ENCODE measurements around the gene P3R3URF. TPM values are rescaled to one million over a fixed set of nuclear protein-coding genes. Genes with fewer than 3 reads are reported as not detected.

P3R3URF gene
- total RNA-seq, 1 experiment from 2014 or later = not detected

DNA sequence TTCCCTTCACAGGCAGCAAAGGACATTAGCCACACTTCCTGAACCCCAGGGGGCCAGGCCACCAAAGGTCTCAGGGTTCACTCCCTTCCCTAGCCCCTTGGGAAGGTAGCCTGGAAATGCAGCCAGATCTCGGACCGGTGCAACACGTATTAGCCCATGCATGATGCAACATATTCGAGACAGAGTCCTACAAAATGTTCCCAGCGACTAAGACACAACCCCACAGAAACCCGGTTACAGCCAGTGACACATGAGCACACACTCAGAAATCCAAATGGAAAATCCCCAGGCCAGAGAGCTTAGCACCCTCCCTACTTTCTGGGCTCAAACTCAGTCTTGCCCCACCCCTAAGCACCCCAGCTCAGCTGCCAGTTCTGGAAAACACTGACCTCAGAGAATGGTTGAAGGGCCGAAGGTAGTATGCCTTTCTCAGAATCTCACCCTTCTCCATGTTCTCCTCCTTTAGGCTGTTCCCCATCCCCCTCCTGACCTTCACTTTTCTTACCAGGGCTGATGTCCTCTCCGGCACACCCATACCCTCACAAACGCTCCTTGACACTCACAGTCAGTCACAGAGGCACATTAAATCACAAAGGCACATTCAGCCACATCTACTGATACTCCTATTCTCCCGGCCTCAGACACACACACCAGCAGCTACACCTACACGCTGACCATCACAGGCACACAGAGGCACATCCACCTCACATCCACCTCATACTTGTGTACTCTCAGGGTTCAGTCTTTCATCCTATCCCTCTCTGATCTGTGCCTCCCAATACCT, 1.6 kb downstream of the P3R3URF start, which contains the start of gene TSPAN1:
TSS of gene TSPAN1 (plus strand) at position 640 of the 784 bp plus-strand sequence. CDS start 6,021 bp downstream, outside the sequence.
- H3K4me3 ChIP-seq = peak within 1 kb of the TSS; percentile 30; the same call in 1 of the 2 replicates

DNA sequence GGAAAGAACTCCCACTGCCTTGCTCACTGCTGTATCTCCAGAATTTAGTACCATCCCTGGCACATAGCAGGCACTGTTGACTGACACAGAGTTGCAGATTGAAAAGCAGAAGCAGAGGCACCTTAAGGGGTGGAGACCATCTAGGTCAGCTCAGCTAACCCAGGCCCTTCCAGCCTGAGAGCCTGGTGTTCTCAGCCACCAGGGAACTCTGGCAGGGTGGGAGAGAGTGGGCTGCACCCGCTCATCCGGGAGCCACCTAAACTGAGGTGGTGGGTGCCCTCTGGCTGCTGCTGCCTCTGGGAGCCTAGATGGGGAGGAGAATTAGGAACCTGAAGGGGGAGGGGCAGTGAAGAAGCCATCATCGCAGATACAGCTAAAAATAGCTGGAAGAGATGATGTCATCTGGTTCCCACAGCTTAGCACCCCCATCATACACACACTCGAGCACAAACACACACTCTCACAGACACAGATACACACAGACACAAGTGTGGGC, 2.9 kb downstream of the P3R3URF start:
- H3K27me3 ChIP-seq (ENCODE audit: insufficient read depth, low read depth) = no peaks in the 10 kb centered on the region
- no peaks in the 10 kb centered on the region for H3K9me2 ChIP-seq (ENCODE audit: insufficient read depth)
- no peaks in the 10 kb centered on the region for H3K36me3 ChIP-seq (ENCODE audit: low read depth)
- intact Hi-C loops (cut with micrococcal nuclease; ENCODE audit: unreplicated experiment) = loop anchor here (5.0 kb wide), 1 partner anchor 486 kb away; the partner anchor contains the start of genes GPBP1L1 and TMEM69
- peaks cover 86% of the 10 kb centered on the region for H3K4me1 ChIP-seq (replicated peaks; ENCODE audit: insufficient read depth)
- TF ChIP-seq EZH2 (IDR thresholded peaks at IDR 0.05; ENCODE audit: low read depth) = no peak
- TF ChIP-seq, protein P1, sequence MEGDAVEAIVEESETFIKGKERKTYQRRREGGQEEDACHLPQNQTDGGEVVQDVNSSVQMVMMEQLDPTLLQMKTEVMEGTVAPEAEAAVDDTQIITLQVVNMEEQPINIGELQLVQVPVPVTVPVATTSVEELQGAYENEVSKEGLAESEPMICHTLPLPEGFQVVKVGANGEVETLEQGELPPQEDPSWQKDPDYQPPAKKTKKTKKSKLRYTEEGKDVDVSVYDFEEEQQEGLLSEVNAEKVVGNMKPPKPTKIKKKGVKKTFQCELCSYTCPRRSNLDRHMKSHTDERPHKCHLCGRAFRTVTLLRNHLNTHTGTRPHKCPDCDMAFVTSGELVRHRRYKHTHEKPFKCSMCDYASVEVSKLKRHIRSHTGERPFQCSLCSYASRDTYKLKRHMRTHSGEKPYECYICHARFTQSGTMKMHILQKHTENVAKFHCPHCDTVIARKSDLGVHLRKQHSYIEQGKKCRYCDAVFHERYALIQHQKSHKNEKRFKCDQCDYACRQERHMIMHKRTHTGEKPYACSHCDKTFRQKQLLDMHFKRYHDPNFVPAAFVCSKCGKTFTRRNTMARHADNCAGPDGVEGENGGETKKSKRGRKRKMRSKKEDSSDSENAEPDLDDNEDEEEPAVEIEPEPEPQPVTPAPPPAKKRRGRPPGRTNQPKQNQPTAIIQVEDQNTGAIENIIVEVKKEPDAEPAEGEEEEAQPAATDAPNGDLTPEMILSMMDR (conservative IDR thresholded peaks at IDR 0.05) = no peak
- peaks cover 51% of the 10 kb centered on the region for H3F3A ChIP-seq (ENCODE audit: insufficient read depth, low read depth)
- ChIA-PET CTCF (interaction anchor here (1.0 to 2.3 kb wide), 2 partner anchors 38 to 50 kb away, joined by 4 to 11 read pairs; no protein-coding TSS in a partner anchor), POLR2A (ENCODE audit: unreplicated experiment) (interaction anchor here (0.6 kb wide), 1 partner anchor 9 kb away, joined by 4 read pairs; no protein-coding TSS in a partner anchor)
- H3K9me3 ChIP-seq (ENCODE audit: insufficient read depth, low read depth) = no peaks in the 10 kb centered on the region
- no TSS peak for BruUV-seq (replicated peaks)
- H2AFZ ChIP-seq = no peak overlapping the region
- DNase-seq = no peak
- no peak overlapping the region for H3K4me3 ChIP-seq
- H3K4me2 ChIP-seq = peak overlapping the region; percentile 86
- no peaks in the 10 kb centered on the region for H4K20me1 ChIP-seq (ENCODE audit: insufficient read depth)
- peak overlapping the region; percentile 99 for H3K27ac ChIP-seq
- peaks cover 21% of the 10 kb centered on the region; the same call in 1 of the 2 replicates for H3K79me2 ChIP-seq (ENCODE audit: low read depth)

More for the DNA sequence above, 1.6 kb downstream of the P3R3URF start, which contains the start of gene TSPAN1:
- BruUV-seq (replicated peaks) = no TSS peak
- CTCF ChIA-PET = no interaction called here
- H3K79me2 ChIP-seq (ENCODE audit: low read depth) = peaks cover 16% of the 10 kb centered on the region; the same call in 1 of the 2 replicates
- no peaks in the 10 kb centered on the region for H3K27me3 ChIP-seq (ENCODE audit: insufficient read depth, low read depth)
- H3K9me3 ChIP-seq (ENCODE audit: insufficient read depth, low read depth) = no peaks in the 10 kb centered on the region
- H4K20me1 ChIP-seq (ENCODE audit: insufficient read depth) = no peaks in the 10 kb centered on the region
- peaks cover 84% of the 10 kb centered on the region for H3K4me1 ChIP-seq (replicated peaks; ENCODE audit: insufficient read depth)
- TF ChIP-seq, protein P1 (conservative IDR thresholded peaks at IDR 0.05) = no peak
- TF ChIP-seq EZH2 (IDR thresholded peaks at IDR 0.05; ENCODE audit: low read depth) = no peak
- H3K4me2 ChIP-seq = peak within 1 kb of the TSS; percentile 86
- no peaks in the 10 kb centered on the region for H3K9me2 ChIP-seq (ENCODE audit: insufficient read depth)
- no peaks in the 10 kb centered on the region for H3K36me3 ChIP-seq (ENCODE audit: low read depth)
- DNase-seq = peak in 1 of 2 experiments; percentile 88
- POLR2A ChIA-PET (ENCODE audit: unreplicated experiment) = no interaction called here
- intact Hi-C loops (cut with micrococcal nuclease; ENCODE audit: unreplicated experiment) = loop anchor here (5.0 kb wide), 1 partner anchor 487 kb away; the partner anchor contains the start of genes GPBP1L1 and TMEM69
- H2AFZ ChIP-seq = 0 out of 2 replicates have a peak within 1 kb of the TSS, but pooled peaks have one; percentile 7
- H3K27ac ChIP-seq = peak within 1 kb of the TSS; percentile 99
- H3F3A ChIP-seq (ENCODE audit: insufficient read depth, low read depth) = peaks cover 51% of the 10 kb centered on the region

DNA sequence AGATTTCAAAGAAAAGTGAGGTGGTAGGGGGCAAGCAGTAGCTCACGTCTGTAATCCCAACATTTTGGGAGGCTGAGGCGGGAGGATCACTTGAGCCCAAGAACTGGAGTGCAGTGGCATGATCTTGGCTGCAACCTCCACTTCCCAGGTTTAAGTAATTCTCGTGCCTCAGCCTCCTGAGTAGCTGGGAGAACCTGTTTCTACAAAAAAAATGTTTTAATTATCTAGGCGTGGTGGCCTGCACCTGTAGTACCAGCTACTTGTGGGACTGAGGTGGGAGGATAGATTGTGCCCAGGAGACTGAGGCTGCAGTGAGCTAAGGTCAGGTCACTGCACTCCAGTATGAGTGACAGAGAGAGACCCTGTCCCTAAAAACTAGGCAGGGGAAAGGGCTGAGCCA, 4.0 kb downstream of the P3R3URF start:
- H3F3A ChIP-seq (ENCODE audit: insufficient read depth, low read depth) = peaks cover 51% of the 10 kb centered on the region
- H2AFZ ChIP-seq = no peak overlapping the region
- CTCF ChIA-PET = interaction anchor here (0.9 to 2.3 kb wide), 2 partner anchors 51 to 168 kb away, joined by 3 to 11 read pairs; partner anchors contain the start of gene NSUN4
- no peaks in the 10 kb centered on the region for H3K9me3 ChIP-seq (ENCODE audit: insufficient read depth, low read depth)
- TF ChIP-seq, protein P1 (conservative IDR thresholded peaks at IDR 0.05) = no peak
- no peak for TF ChIP-seq EZH2 (IDR thresholded peaks at IDR 0.05; ENCODE audit: low read depth)
- H3K27me3 ChIP-seq (ENCODE audit: insufficient read depth, low read depth) = no peaks in the 10 kb centered on the region
- BruUV-seq (replicated peaks) = no TSS peak
- H3K4me3 ChIP-seq = peak overlapping the region; percentile 45; the same call in 1 of the 2 replicates
- no peaks in the 10 kb centered on the region for H4K20me1 ChIP-seq (ENCODE audit: insufficient read depth)
- peak overlapping the region; percentile 99 for H3K27ac ChIP-seq
- H3K9me2 ChIP-seq (ENCODE audit: insufficient read depth) = no peaks in the 10 kb centered on the region
- DNase-seq = peak in 1 of 2 experiments; percentile 89
- intact Hi-C loops (cut with micrococcal nuclease; ENCODE audit: unreplicated experiment) = loop anchor here (5.0 kb wide), 1 partner anchor 485 kb away; the partner anchor contains the start of genes GPBP1L1 and TMEM69
- peaks cover 21% of the 10 kb centered on the region; the same call in 1 of the 2 replicates for H3K79me2 ChIP-seq (ENCODE audit: low read depth)
- H3K4me2 ChIP-seq = peak overlapping the region; percentile 86
- peaks cover 80% of the 10 kb centered on the region for H3K4me1 ChIP-seq (replicated peaks; ENCODE audit: insufficient read depth)
- no peaks in the 10 kb centered on the region for H3K36me3 ChIP-seq (ENCODE audit: low read depth)
- POLR2A ChIA-PET (ENCODE audit: unreplicated experiment) = interaction anchor here (0.8 to 1.0 kb wide), 2 partner anchors 37 to 44 kb away, joined by 3 to 5 read pairs; no protein-coding TSS in a partner anchor
